HG02885 (cell line): Measurements from ENCODE around the gene CFAP46.

Source experiments
- ATAC-seq: cut with Tn5 transposase; IDR thresholded peaks from one replicate; pipeline ENCODE4 v1.9.1; 2021; ENCODE audit warnings: mild to moderate bottlenecking; ENCODE audit not compliant: unreplicated experiment, poor library complexity

The CFAP46 gene

DNA sequence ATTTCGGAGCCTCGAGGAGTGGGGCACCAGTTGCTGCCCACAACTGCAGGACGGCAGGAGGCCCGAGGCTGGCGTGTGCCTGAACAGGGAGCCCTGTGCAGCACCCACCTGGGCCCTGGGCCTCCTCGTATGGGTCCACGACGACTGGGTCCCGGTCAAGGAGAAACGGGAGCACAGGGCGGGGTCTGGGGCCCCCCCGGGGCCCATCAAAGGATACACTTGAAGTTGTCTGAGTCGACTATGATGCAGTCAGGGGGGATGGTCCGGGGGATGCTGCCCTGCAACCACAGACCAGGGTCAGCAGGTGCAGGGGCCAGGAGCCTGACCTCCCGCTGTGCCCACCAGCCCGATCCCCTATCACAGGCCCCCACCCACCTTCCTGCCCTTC is 127.9 kb downstream of the CFAP46 start:
- no peak for ATAC-seq

DNA sequence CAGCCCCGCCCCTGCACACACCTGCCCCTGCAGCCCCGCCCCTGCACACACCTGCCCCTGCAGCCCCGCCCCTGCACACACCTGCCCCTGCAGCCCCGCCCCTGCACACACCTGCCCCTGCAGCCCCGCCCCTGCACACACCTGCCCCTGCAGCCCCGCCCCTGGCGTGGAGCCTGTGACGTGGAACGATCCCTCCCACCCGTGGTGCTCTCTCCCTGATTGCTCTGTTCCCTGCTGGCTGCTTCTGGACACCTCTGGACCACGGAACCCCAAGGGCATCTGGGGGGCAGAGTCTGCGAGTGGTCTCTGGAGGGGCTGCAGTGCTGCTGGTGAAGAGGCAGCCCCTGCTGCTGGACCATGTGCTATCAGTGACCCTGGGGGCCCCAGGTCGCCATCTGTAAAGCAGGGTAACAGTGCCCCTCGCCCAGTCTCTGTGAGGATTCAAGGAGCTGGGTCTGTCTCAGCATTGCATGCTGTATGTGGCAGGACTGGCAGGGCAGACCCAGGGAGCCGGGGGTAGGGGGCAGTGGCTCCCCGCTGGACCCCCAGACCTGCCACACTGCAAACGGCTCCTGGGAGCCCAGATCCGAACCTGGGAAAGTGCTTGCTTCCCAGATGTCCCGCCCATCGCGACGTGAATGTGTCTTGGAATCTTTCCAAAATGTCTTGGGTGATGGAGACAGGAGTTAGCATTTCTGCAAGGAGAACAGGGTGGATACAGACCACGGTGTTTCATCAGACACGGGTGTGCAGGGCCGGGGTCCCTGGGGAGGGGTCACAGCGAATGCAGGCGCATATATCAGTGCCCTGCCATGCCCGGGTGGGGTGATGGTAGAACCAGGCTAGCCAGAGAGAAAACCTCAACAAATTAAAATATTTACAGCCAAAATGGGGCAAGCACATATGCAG is 128.6 kb downstream of the CFAP46 start:
- no peak for ATAC-seq

- no peak for ATAC-seq
Measured at GRCh38 chr10:132813001-132813401, 129.4 kb downstream of the CFAP46 start.

DNA sequence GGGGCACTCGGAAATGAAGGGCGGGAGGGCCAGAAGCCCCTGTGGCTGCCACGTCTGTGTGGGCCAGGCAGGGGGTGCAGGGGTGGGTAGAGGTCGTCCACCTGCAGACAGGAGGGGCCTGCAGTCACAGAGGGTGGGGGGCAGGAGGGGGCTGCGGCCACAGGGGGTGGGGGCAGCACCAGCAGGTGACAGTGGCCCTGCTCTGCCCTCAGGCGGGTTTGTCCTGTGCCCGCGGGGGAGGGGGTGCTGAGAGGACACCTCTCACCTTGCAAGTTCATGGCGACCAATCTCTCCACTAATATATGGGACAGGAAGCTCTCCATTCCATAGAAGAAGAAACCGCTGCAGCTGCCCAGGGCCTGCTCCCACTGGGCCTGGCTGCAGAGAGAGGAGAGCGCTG is 129.8 kb downstream of the CFAP46 start:
- no peak for ATAC-seq

DNA sequence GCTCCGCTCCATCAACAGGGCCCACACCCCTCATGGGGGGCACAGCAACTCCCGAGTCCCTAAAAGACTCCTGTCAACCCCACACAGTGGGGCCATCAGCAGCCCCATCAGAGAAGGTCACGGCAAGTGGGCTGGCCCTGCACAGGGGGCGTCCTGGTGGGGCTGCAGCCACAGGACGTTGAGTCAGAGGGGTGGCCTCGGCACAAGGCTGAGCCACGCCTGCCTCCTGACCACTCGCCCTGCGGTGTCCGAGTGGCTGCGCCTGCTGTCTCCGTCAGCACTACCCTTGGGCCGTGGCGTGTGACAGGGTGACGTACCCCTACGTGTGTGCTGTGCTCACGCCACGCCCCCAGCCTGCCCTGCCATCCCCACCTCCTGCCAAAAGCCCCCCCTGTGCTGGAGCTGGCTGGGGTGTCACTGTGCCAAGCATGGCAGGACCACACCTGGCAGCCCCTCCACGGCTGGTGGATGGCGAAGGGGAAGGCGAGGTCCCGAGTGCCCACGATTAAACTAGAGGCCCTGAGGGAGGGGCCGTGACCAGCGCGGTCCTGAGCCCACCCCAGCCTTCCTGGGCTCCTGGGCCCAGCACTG is 130.4 kb downstream of the CFAP46 start:
- ATAC-seq = no peak

DNA sequence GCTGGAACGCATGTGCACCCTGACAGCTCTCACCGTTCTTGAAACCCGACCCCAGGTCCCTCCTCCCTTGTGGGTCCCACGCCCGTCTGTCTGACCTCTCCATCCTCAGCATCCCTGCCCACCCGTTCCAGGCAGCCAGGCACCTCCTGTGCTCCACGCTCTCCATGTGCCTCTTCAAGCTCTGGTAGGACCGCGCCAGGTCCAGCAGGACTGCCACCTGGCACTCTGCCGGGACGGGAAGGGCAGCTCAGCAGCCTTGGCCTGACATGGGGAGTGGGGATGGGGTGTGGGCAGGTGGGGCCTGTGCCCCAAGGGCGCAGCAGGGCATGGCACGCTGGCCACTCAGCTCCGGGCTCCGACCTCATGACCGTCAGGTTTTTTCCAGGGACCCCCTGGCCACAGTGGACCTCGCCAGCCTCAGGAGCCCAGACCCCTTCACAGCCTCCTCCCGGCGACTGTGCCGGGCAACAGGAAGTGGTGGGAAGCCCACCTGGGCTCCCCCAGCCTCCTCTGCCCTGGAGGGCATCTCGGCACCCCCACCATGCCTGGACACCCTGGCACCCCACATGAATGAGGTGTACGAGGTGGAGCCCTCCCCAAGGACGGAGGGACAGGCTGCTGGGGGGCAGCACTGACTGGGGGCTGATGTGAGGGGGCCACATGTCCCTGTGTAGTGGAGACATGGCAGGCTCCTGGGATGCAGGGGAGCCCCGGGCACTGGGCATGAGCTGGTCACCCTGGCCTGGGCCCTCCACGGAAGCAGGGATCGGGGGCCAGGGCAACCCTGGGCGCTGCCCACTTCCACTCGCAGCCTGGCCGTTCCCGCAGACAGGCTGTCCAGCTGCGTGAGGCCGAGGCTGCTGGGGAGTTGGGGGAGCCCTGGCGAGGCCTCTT is 131.3 kb downstream of the CFAP46 start:
- no peak for ATAC-seq

- ATAC-seq = no peak
Measured at GRCh38 chr10:132810141-132810806, 132.1 kb downstream of the CFAP46 start.

- no peak for ATAC-seq
Measured at GRCh38 chr10:132809232-132810140, 132.9 kb downstream of the CFAP46 start.

GRCh38 chr10:132808383-132809231 is 133.8 kb downstream of the CFAP46 start:
- ATAC-seq = no peak

GRCh38 chr10:132807621-132808049 is 134.7 kb downstream of the CFAP46 start:
- ATAC-seq = no peak

- no peak for ATAC-seq
Measured at GRCh38 chr10:132806561-132807003, 135.8 kb downstream of the CFAP46 start.

DNA sequence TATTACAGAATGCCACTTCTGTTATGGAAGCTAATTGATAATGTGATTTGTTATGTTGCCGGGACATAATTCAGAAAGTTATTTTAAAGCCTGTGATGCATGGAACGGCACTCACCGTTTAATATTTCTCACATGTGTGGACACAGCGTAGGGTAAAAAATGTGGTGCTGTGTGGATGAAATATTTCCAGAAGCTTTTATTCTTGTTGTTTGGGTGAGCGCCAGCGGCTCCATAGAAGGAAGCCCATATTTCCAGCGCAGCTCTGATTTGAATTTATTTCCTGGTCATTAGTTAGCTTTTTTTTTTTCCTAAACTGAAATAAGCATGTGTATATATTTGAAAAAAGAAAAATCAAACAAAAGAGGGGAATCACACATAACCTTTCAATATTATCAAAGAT is 136.3 kb downstream of the CFAP46 start:
- no peak for ATAC-seq

GRCh38 chr10:132805599-132805998 is 136.8 kb downstream of the CFAP46 start:
- ATAC-seq = no peak

DNA sequence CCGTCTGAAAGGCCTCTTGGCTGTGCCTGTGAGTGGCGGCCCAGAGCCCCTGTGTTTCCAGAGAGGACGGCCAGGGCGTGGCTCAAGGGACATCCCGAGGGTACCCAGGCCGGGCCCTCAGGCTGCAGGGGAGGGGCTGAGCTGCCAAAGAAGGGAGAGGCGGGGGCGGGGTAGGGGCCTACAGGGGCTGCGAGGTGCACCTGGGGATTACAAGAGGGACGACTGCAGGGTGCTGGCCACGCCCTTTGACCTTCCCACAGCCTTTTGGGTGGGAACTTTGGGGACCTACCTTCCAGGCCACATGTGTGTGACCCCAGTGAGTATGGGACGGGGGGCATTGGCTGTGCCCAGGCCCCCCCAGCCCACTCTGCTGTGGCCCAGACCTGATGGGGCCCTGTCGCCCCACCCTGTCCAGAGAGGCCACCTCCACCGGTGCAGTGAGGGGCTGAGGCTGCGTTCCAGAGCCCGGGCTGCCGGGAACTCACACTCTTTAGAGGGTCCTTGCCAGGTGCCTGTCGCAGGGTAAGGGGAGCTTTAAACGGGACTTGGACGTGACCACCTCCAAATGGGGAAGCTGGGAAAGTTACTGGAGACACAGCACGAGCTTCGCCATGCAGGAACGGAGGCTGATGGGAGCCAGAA is 137.5 kb downstream of the CFAP46 start:
- no peak for ATAC-seq

DNA sequence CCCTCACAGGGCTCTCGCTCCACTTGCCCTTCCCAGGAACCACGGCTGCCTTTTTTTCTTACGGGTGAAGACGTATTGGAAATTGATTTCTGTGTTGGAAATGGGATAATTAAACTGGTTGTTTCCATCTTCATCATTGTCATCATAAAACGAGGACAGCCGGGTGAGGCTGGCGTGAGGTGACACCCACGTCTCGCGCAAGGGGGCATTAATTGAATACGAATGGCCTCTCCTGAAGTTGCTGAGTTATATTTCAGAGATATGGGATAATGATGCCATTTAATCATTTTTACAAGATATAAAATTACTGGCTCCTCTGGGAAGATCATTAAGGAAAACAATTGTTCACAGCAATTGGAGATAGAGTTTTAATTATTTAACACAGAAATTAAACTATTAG is 138.1 kb downstream of the CFAP46 start:
- ATAC-seq = no peak

DNA sequence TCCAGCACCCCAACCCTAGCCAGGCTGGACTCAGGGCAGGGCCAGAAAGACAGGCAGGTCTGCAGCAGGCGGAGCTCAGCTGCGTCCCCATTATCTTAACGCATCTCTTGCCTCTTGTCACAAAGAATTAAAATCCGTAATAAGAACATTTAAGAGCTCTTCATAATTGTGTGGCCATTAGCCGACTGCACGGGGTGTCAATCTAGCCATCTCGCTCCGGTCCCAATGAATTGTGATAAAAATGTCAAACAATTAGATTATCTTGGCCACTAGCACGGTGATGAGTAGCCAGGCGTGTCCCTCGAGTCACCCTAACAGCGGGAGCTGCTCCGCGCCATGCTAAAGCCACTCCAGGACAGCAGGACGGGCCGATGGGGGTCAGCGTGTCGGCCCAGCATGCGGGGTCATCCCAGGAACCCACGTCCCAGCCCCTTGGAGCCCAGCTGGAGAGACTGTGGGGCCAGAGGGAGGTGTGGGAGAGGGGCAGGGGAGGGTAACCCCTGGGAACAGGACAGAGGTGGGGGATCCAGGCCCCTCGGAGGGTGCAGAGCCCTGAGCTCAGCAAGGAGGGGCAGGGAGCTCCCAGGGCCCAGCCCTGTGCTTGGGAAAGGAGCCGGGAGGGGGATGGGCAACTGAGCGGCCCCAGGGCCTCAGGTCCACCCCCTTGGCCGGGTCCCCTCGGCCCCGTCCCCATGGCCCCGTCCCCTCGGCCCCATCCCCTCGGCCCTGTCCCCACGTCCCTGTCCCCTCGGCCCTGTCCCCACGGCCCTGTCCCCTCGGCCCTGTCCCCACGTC is 138.8 kb downstream of the CFAP46 start:
- no peak for ATAC-seq

DNA sequence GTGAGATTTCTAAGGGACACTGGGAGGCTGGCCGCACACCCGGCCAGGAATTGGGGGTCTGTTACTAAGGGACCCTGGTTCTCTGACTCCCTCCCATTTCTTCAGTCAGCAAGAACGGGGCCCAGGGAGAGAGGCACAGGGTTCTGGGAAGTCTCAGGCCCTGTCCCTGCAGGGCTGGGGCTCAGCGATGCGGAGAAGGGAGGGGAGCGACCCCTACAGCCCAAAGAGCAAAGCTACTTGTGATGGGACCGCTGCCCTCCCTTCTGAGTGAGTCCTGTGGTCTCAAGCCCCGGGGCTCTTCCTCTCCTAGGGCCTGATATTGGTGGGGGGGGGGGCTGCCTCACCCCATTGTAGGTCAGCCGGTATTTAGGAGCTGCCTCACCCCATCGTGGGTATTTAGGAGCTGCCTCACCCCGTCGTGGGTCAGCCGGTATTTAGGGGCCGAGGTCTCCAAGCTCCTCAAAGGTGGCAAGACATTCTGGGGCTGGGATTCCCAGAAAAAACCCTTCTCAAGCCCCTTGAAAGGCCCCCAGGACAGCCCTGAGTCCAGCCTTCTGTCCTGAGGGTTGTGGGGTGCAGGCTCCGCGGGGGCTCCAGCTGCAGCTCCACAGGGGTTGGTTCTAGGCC is 139.6 kb downstream of the CFAP46 start:
- no peak for ATAC-seq
